Measurements from ENCODE around the gene TSPY1.
"Not testable (repeated sequence)": the region's sequence is repeated elsewhere in the genome, so short reads cannot be mapped to it uniquely, and the experiment has no call there.

GRCh38 chrY:9504396-9504795, 37.6 kb downstream of the TSPY1 start:
- not testable (repeated sequence) for TF ChIP-seq POLR2A (IDR thresholded peaks at IDR 0.05); CTCF (IDR thresholded peaks at IDR 0.05 in 4 of 5, conservative IDR thresholded peaks at IDR 0.05 in 1 of 5)

Measured in gastrocnemius medialis (tissue), 4 donors.